ENCODE measurements around the gene RNF152. TPM values are rescaled to one million over a fixed set of nuclear protein-coding genes. Genes with fewer than 3 reads are reported as not detected.
"Not testable (repeated sequence)": the region's sequence is repeated elsewhere in the genome, so short reads cannot be mapped to it uniquely, and the experiment has no call there.

The RNF152 gene
- total RNA-seq, 1 experiment from 2014 or later, result 8.8 TPM

DNA sequence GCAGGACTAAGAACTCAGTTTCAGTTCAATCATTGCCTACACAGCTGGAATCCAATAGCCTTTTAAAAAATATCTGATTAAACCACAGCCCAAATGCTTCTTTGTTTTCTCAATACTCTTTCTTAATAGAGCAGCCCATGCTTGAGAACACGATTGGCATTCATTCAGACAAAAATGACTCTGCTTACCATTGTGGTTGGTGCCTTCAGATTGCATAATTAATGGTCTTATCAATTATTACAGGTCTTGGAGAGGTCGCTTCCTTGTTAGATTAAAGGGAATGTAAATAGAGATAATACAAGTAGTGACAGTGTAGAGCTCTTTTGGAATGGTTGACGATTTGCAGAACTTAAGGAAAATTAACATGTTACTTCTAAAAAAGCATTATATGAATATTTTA lies 107.2 kb downstream of the RNF152 start:
- H3K4me3 ChIP-seq (ENCODE audit: insufficient read depth, low read depth, low read length), result no peak overlapping the region
- H3K27me3 ChIP-seq (ENCODE audit: control insufficient read depth, insufficient read depth, low read length), result no peaks in the 10 kb centered on the region
- no peak for DNase-seq
- no peaks in the 10 kb centered on the region for H3K36me3 ChIP-seq (replicated peaks; ENCODE audit: control insufficient read depth, insufficient read depth, low read length)

DNA sequence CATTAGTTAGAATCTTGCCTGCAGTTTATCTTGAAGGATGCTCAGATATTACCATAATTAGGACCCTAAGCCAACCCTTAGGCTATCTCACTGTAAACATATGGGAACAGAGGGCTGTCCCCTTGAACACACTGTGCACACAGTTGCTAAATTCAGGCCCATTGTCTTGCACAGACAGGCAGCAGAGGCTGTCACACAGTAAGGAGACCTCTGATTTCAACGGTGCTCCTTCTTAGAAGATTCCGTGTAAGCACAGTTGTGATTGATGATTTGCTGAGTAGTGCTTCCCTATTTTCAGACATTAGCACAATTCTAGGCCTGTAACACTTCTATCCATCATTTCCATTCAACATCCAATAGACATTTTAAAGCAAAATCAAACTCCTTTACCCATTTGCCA lies 108.0 kb downstream of the RNF152 start:
- Histone ChIP-seq H3K4me3 (ENCODE audit: insufficient read depth, low read depth, low read length) (no peak overlapping the region), H3K27me3 (ENCODE audit: control insufficient read depth, insufficient read depth, low read length) (no peaks in the 10 kb centered on the region), H3K36me3 (replicated peaks; ENCODE audit: control insufficient read depth, insufficient read depth, low read length) (no peaks in the 10 kb centered on the region)
- DNase-seq, result no peak

DNA sequence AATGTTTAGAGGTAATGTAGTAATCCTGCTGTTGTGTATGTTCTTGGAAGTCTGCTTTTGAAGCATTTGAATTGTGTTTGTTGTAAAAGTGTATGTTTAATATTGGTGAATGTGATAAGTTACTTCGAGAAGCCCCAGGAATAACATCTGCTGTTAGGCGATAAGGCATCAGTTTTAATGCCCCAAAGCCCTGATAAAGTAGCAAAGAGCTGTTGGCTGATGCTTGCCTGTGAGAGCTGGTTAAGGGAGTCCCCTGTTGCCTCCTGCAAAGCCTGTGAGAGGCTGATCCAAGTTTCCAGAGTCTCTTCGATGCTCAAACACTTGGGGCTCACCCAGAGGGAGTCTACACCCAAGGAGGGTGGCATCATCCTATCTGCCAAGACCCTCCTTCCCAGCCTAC lies 110.3 kb downstream of the RNF152 start:
- Histone ChIP-seq H3K36me3 (replicated peaks; ENCODE audit: control insufficient read depth, insufficient read depth, low read length) (no peaks in the 10 kb centered on the region), H3K27me3 (ENCODE audit: control insufficient read depth, insufficient read depth, low read length) (no peaks in the 10 kb centered on the region), H3K4me3 (ENCODE audit: insufficient read depth, low read depth, low read length) (no peak overlapping the region)
- no peak for DNase-seq

DNA sequence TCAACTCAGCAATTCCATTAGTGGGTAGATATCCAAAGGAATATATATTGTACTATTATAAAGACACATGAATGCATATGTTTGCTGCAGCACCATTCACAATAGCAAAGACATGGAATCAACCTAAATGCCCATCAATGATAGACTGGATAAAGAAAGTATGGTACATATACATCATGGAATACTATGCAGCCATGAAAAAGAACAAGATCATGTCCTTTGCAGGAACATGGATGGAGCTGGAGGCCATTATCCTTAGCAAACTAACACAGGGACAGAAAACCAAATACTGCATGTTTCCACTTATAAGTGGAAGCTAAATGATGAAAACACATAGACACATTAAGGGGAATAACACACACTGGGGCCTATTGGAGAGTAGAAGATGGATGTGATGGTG lies 116.6 kb downstream of the RNF152 start:
- not testable (repeated sequence) for DNase-seq

DNA sequence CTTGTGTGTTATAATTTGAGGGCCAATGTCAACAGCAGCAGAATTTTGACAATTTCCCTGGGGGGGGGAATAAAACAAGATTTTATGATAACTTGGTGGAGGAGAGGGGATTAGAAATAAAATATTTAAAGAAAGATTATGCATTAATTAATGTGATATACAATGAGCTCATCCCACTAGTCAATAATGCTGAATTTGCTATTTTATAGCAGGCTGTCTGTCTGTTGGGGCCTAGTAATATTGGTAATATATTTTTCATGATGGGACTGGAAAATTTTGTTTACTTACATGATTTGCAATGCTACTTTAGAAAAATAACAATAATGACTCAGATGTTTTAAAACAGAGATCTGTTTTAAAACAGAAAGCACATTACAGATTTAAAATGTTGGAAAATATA lies 118.0 kb downstream of the RNF152 start:
- H3K4me3 ChIP-seq (ENCODE audit: insufficient read depth, low read depth, low read length), result no peak overlapping the region
- no peaks in the 10 kb centered on the region for H3K27me3 ChIP-seq (ENCODE audit: control insufficient read depth, insufficient read depth, low read length)
- DNase-seq, result no peak
- no peaks in the 10 kb centered on the region for H3K36me3 ChIP-seq (replicated peaks; ENCODE audit: control insufficient read depth, insufficient read depth, low read length)

More for the DNA sequence above, 116.6 kb downstream of the RNF152 start:
- not testable (repeated sequence) for H3K36me3 ChIP-seq (replicated peaks; ENCODE audit: control insufficient read depth, insufficient read depth, low read length); H3K4me3 ChIP-seq (ENCODE audit: insufficient read depth, low read depth, low read length); H3K27me3 ChIP-seq (ENCODE audit: control insufficient read depth, insufficient read depth, low read length)

DNA sequence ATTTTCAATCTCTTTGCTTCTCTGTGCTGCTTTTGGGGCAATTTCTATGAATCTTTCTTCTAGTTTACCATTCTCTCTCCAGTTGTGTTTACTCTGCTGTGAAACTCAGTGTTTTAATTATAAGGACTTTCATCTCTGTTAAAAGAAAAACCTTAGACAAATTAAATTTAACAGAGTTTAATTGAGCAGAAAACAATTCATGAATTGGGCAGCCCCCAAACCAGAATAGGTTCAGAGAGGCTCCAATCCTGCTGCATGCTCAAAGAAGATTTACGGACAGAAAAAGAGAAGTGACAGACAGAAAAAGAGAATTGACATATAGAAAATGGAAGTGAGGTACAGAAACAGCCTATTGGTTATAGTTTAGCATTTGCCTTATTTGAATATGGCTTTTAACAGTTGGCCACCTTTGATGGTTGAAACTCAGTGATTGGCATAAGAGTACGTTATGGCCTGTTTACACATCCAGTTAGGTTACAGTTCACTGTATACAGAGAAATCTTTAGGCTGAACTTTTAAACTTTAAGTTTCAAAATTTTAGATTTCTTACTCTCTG lies 120.4 kb downstream of the RNF152 start:
- Histone ChIP-seq H3K27me3 (ENCODE audit: control insufficient read depth, insufficient read depth, low read length) (no peaks in the 10 kb centered on the region), H3K36me3 (replicated peaks; ENCODE audit: control insufficient read depth, insufficient read depth, low read length) (no peaks in the 10 kb centered on the region), H3K4me3 (ENCODE audit: insufficient read depth, low read depth, low read length) (no peak overlapping the region)
- DNase-seq, result no peak

DNA sequence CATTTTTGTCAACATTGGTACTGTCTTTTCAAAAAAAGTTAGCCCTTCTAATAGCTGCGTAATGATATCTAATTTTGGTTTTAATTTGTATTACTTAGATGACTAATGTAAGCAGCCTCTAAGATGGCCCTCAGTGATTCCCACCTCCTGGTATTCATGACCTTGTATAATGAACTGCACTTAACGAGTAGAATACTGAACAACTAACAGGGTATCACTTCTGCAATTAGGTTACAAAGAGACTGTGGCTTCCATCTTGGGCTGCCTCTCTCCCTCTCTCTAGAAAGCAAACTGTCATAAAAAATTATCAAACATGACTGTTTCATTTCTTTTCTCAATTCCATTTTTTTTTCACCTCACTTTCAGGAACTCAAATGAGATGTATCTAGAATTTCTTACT lies 120.9 kb downstream of the RNF152 start:
- no peak overlapping the region for H3K4me3 ChIP-seq (ENCODE audit: insufficient read depth, low read depth, low read length)
- no peak for DNase-seq
- H3K36me3 ChIP-seq (replicated peaks; ENCODE audit: control insufficient read depth, insufficient read depth, low read length), result no peaks in the 10 kb centered on the region
- no peaks in the 10 kb centered on the region for H3K27me3 ChIP-seq (ENCODE audit: control insufficient read depth, insufficient read depth, low read length)

DNA sequence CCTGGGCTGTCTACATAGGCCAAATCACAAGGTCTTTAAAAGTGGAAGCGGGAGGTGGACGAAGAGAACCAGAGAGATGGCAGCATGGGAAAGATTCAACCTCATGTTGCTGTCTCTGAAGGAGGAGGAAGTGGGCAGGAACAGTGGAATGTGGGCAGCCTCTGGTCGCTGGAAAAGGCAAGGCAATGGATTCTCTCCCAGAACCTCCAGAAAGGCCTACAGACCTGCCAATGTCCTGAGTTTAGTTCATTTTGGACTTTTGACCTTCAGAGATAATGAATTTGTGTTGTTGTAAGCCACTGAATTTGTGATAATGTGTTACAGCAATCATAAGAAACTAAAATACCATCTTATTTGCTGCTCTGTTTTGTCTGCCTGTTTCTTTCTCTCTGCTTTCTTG lies 122.5 kb downstream of the RNF152 start:
- Histone ChIP-seq H3K27me3 (ENCODE audit: control insufficient read depth, insufficient read depth, low read length) (no peaks in the 10 kb centered on the region), H3K4me3 (ENCODE audit: insufficient read depth, low read depth, low read length) (no peak overlapping the region), H3K36me3 (replicated peaks; ENCODE audit: control insufficient read depth, insufficient read depth, low read length) (no peaks in the 10 kb centered on the region)
- no peak for DNase-seq

DNA sequence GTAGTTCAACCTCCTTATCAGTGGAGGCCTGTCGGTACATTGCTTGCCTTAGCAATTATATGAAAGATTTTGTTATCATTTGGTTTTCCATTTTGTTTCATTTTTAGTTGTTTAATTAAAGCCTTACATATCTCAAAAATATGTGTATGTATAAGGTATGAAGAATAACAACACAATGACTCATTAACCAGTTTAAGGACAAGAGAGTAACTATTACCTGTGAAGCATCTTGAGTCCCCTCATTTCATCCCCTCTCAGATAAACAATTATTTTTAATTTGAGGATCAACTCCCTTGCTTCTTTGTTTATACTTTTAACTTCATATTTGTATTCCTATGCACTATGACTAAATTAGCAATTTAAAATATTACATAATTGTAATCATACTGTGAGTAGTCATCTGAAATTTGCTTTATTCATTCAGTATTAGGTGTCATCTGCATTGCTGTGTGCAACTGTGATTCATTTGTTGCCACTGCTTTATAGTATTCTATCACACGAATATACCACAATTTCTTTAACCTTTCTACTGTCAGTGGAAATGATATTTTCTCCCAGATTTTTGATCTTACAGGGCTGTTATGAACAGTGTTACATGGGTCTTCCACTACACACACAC lies 126.4 kb downstream of the RNF152 start:
- no peak for DNase-seq

DNA sequence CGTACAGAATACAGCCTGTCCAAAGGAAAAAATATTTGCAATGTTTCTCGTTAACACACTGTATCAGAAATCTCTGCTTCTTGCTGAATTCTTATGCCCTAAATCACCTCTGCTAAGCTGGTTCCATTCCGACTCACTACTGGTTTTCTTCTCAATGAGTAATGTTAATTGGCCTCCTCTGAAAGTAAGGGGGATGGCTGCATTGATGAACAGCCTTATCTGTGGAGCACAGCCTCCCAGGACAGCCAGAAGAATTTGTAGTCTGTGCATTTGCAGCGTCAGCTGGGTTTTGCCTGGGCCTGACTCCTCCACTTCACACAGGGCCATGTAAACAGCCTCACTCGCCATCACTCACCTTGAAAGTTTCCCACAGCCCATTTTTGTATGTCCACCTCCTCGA lies 127.7 kb downstream of the RNF152 start:
- DNase-seq, result no peak
- Histone ChIP-seq H3K4me3 (ENCODE audit: insufficient read depth, low read depth, low read length) (no peak overlapping the region), H3K36me3 (replicated peaks; ENCODE audit: control insufficient read depth, insufficient read depth, low read length) (no peaks in the 10 kb centered on the region), H3K27me3 (ENCODE audit: control insufficient read depth, insufficient read depth, low read length) (no peaks in the 10 kb centered on the region)

More for the DNA sequence above, 126.4 kb downstream of the RNF152 start:
- H3K36me3 ChIP-seq (replicated peaks; ENCODE audit: control insufficient read depth, insufficient read depth, low read length), result no peaks in the 10 kb centered on the region
- H3K4me3 ChIP-seq (ENCODE audit: insufficient read depth, low read depth, low read length), result no peak overlapping the region
- no peaks in the 10 kb centered on the region for H3K27me3 ChIP-seq (ENCODE audit: control insufficient read depth, insufficient read depth, low read length)

DNA sequence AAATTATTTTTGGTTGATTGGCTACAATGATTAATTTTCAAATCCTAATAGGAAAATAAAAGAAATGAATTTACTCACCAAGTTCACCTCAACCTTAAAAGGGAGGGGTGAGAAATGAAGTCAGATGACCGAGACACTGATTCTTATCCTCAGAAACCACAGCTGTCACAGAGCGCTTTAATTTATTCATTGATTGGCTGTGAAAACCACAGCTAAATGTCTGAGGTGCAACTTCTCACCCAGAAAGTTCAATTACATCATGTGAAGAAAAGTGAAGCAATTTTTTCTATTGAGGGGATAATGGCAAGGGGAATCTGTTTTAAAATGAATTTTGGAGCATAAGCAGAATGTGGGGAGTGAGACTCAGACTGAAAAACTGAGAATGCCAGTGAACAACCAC lies 128.4 kb downstream of the RNF152 start:
- DNase-seq, result no peak
- H3K4me3 ChIP-seq (ENCODE audit: insufficient read depth, low read depth, low read length), result no peak overlapping the region
- no peaks in the 10 kb centered on the region for H3K27me3 ChIP-seq (ENCODE audit: control insufficient read depth, insufficient read depth, low read length)
- no peaks in the 10 kb centered on the region for H3K36me3 ChIP-seq (replicated peaks; ENCODE audit: control insufficient read depth, insufficient read depth, low read length)

DNA sequence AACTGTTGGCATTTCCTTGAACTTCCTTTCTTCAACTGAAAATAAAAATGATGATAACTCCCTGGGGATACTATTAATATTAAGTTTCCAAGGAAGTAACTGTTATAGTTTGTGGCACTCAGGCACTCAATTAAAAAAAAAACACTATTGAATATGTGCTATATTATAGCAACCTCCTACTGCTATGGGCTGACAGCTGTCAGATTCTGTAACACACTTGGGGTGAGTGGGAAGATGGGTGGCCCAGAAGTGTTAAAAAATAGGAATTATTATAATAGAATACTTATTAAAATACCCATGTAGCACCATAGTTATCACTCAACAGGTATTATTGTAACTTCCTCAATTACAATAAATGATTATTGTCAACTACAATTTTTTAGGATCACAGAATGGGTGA lies 130.9 kb downstream of the RNF152 start:
- DNase-seq, result no peak
- H3K4me3 ChIP-seq (ENCODE audit: insufficient read depth, low read depth, low read length), result no peak overlapping the region
- H3K27me3 ChIP-seq (ENCODE audit: control insufficient read depth, insufficient read depth, low read length), result no peaks in the 10 kb centered on the region
- no peaks in the 10 kb centered on the region for H3K36me3 ChIP-seq (replicated peaks; ENCODE audit: control insufficient read depth, insufficient read depth, low read length)

All from H7 (cell line).